Esophagus muscularis mucosa (tissue), 4 donors: ENCODE data around the gene FADS2.

ENCODE experiments used
- CTCF ChIP-seq, 3 experiments: fragments of 200-600 bp in 2 of 3; fragments of 450-650 bp in 1 of 3; sonication (generic) in 2 of 3; IDR thresholded peaks; one replicate each; pipeline ENCODE4 v1.5.1; 2017 to 2019; ENCODE audit warnings: antibody characterized with exemption in 3 of 3, mild to moderate bottlenecking in 2 of 3, moderate library complexity in 1 of 3
- EP300 ChIP-seq: sonication (generic); formaldehyde crosslinking; IDR thresholded peaks from one replicate; pipeline ENCODE4 v1.6.1; 2017; ENCODE audit warnings: antibody characterized with exemption
- POLR2A ChIP-seq: fragments of 450-650 bp; IDR thresholded peaks from one replicate; pipeline ENCODE4 v1.6.1; 2017; ENCODE audit warnings: antibody characterized with exemption, moderate library complexity, mild to moderate bottlenecking, low read depth
- POLR2AphosphoS5 ChIP-seq, 2 donors: sonication (generic); formaldehyde crosslinking; IDR thresholded peaks; one replicate each; pipeline ENCODE4 v1.6.1; 2017; ENCODE audit warnings: antibody characterized with exemption in 2 of 2

- no peak for TF ChIP-seq EP300
- peak in 2 of 3 experiments; percentile 19 to 20 for TF ChIP-seq CTCF (IDR thresholded peaks at IDR 0.05)
- no peak for TF ChIP-seq POLR2AphosphoS5 (IDR thresholded peaks at IDR 0.05)
- TF ChIP-seq POLR2A: no peak
Measured at GRCh38 chr11:61787928-61788491, 40.1 kb upstream of the FADS2 start.
